Nephron progenitor cell (in vitro differentiated cells): ENCODE measurements around the gene MAN1A2.
A peak's percentile ranks its signal among the peaks of the same experiment; 100 is the strongest.

Experiments
- DNase-seq: peaks from one replicate; pipeline ENCODE4 v3.0.0; 2021
- H3K27ac Mint-ChIP-seq: 2 replicates; pipeline ENCODE4 v1.8.0; 2021; ENCODE audit warnings: mild to moderate bottlenecking, moderate library complexity, mixed read lengths
- H3K27me3 Mint-ChIP-seq: 2 replicates; pipeline ENCODE4 v1.8.0; 2021; ENCODE audit warnings: mild to moderate bottlenecking, low read depth, mixed read lengths; ENCODE audit not compliant: poor library complexity
- H3K36me3 Mint-ChIP-seq: 2 replicates; pipeline ENCODE4 v1.8.0; 2021; ENCODE audit warnings: low read depth, mixed read lengths
- H3K4me1 Mint-ChIP-seq: 2 replicates; pipeline ENCODE4 v1.8.0; 2021; ENCODE audit warnings: mixed read lengths
- H3K4me3 Mint-ChIP-seq: 2 replicates; pipeline ENCODE4 v1.8.0; 2021; ENCODE audit warnings: mild to moderate bottlenecking, moderate library complexity, mixed read lengths
- H3K9me3 Mint-ChIP-seq: 2 replicates; pipeline ENCODE4 v1.8.0; 2021; ENCODE audit warnings: mild to moderate bottlenecking, moderate library complexity, mixed read lengths
- TF ChIP-seq, protein P1 (sequence below): fragments of 200-600 bp; sonication (generic); IDR thresholded peaks from 2 replicates; pipeline ENCODE4 v1.5.0; 2021; ENCODE audit warnings: antibody characterized with exemption

MAN1A2 gene

GRCh38 chr1:117561551-117561950 is 194.3 kb downstream of the MAN1A2 start:
- peaks cover 16% of the 10 kb centered on the region for H3K9me3 Mint-ChIP-seq
- H3K27me3 Mint-ChIP-seq, result peaks cover 4% of the 10 kb centered on the region
- DNase-seq, result no peak
- TF ChIP-seq, protein P1, sequence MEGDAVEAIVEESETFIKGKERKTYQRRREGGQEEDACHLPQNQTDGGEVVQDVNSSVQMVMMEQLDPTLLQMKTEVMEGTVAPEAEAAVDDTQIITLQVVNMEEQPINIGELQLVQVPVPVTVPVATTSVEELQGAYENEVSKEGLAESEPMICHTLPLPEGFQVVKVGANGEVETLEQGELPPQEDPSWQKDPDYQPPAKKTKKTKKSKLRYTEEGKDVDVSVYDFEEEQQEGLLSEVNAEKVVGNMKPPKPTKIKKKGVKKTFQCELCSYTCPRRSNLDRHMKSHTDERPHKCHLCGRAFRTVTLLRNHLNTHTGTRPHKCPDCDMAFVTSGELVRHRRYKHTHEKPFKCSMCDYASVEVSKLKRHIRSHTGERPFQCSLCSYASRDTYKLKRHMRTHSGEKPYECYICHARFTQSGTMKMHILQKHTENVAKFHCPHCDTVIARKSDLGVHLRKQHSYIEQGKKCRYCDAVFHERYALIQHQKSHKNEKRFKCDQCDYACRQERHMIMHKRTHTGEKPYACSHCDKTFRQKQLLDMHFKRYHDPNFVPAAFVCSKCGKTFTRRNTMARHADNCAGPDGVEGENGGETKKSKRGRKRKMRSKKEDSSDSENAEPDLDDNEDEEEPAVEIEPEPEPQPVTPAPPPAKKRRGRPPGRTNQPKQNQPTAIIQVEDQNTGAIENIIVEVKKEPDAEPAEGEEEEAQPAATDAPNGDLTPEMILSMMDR, result no peak
- no peak overlapping the region for H3K27ac Mint-ChIP-seq
- H3K4me3 Mint-ChIP-seq, result no peak overlapping the region
- no peaks in the 10 kb centered on the region for H3K36me3 Mint-ChIP-seq
- peaks cover 5% of the 10 kb centered on the region for H3K4me1 Mint-ChIP-seq

DNA sequence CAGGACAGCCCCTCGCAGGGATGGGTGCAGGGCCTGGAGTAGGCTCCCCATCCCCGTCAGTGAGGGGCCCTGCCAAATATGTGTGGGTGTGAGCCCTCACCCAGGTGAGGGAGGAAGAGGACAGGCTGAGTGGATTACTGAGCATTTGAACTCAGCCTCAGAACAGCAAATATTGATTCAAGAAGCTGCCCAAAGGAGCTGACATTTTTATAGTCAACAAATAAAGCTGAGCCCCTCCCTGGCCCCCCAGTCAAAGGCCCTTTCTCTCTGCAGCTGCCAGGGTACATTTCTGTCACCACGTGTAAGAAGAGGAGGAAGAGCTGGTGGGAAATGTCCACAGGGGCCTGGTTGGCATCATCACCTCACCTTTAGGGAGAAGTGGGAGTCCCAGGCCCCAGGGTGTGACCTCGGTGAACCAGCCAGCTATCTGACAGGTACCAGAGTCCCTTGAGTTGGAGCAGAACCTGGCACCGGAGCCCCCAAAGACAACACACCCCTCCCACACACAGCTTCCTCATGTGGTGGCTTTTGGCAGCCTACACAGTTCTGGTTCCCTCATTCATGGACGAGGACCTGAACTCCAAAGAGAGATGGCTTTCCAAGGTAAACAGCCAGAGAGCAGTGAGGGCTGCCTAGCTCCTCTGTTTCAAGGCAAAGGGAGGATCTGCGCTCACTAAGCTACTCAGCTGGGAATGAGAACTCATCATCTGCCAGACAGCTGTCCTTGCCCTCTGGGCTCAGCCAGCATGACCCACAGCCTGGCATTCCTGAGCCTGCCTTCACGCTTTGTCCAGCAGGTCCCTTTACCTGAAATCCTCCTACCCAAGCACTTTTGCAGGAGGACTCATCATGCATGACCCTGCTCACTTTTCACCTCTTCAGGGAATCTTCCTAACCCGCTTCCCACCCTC is 195.6 kb downstream of the MAN1A2 start:
- peaks cover 4% of the 10 kb centered on the region for H3K27me3 Mint-ChIP-seq
- no peak overlapping the region for H3K4me3 Mint-ChIP-seq
- no peak for DNase-seq
- peaks cover 13% of the 10 kb centered on the region for H3K9me3 Mint-ChIP-seq
- H3K36me3 Mint-ChIP-seq, result no peaks in the 10 kb centered on the region
- peak overlapping the region; percentile 27 for H3K27ac Mint-ChIP-seq
- TF ChIP-seq, protein P1, result no peak
- H3K4me1 Mint-ChIP-seq, result peaks cover 5% of the 10 kb centered on the region

DNA sequence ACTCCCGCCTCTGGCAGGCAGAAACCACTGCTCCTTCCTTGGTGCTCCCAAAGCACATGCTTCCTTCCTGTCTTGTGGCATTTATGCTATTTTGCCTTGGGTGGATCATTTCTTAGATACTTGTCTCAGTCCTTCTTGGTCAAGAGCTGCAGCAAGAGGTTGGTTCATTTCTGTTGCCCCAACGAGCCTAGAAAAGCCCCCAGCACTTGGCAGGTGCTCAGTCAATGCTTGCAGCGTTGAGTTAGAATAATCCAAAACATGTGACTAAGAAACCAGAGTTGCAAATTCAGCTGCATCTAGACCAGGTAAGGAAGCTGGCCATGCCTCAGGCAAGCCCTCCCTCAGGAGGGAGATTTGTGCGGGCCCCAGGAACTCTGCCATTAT is 196.2 kb downstream of the MAN1A2 start:
- peaks cover 5% of the 10 kb centered on the region for H3K4me1 Mint-ChIP-seq
- H3K27me3 Mint-ChIP-seq, result peaks cover 4% of the 10 kb centered on the region
- H3K27ac Mint-ChIP-seq, result peak overlapping the region; percentile 27
- no peak overlapping the region for H3K4me3 Mint-ChIP-seq
- H3K9me3 Mint-ChIP-seq, result peaks cover 12% of the 10 kb centered on the region
- TF ChIP-seq, protein P1, result no peak
- no peak for DNase-seq
- H3K36me3 Mint-ChIP-seq, result no peaks in the 10 kb centered on the region

DNA sequence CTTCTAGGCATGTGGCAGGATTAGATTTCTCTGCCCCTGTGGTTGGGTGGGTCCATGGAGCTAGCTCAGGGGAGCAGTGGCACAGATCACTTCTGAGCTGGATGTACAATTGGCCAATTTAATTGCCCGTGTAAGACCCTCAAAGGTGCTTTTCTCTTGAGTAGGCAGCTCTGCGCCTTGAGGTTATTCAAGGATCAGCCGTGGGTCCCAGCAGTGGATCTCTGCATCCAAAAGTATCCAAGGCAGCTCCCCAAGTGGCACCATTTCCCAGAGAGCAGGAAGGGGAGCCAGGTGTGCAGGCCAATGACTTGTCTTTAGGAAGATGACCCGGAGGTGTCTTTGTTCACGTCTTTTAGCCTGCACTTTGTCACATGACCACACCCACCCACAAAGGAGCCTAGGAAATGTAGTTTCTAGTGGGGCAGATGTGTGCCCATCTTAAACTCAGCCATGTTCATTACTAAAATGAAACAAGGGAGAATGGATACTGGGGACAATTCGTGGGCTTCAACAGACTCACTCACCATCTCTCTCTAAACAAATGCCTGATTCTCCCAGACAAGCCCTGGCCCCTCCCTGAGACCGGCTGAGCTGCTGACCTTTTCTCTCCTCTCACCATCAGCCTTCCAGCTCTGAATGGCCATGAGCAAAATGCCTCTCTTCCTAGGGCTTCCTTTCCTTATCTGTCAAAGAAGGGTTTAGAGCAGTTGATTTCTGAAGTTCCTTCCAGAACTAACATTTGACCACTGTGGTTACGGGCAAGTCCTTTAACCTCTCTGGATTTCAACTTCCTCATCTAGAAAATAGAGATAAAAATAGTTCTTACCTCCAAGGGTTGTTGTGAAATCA is 197.2 kb downstream of the MAN1A2 start:
- TF ChIP-seq, protein P1, result no peak
- Mint-ChIP-seq H3K36me3 (no peaks in the 10 kb centered on the region), H3K9me3 (peaks cover 5% of the 10 kb centered on the region), H3K27me3 (peaks cover 4% of the 10 kb centered on the region), H3K27ac (no peak overlapping the region), H3K4me1 (peaks cover 5% of the 10 kb centered on the region), H3K4me3 (no peak overlapping the region)
- no peak for DNase-seq

DNA sequence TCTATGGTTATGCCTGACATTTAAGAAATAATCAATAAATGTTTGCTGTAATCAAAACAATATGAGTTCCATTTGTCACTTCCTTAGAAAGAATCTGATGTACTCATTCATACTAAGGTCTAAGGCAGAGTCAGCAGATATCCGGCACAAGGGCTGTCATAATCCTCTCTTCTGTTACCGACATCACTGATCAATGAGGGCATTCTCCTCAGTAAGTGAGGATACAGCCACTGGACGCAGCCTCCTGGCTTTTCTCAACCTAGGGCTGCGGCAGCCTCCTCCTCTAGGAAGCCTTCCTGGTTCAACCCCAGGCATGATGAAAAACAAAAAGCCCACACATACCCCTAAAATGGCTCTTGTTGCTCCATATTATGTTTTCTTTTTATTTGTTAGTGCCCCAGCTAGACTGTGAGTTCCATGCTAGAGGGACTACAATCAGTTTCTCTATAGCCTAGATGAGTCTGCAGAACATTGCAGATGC is 197.9 kb downstream of the MAN1A2 start:
- Mint-ChIP-seq H3K9me3 (no peaks in the 10 kb centered on the region), H3K27me3 (peaks cover 4% of the 10 kb centered on the region), H3K27ac (no peak overlapping the region), H3K4me3 (no peak overlapping the region), H3K36me3 (no peaks in the 10 kb centered on the region), H3K4me1 (peaks cover 5% of the 10 kb centered on the region)
- TF ChIP-seq, protein P1, result no peak
- no peak for DNase-seq
